HepG2 (cell line): Measurements from ENCODE around the gene LMX1B. TPM values are rescaled to one million over a fixed set of nuclear protein-coding genes. Genes with fewer than 3 reads are reported as not detected.

Source experiments
- ATAC-seq: fragments of 200-7000 bp; cut with Tn5 transposase; 3 replicates; pipeline ENCODE4 v1.9.1; 2020; ENCODE audit warnings: mild to moderate bottlenecking, moderate library complexity
- BruUV-seq: library from RNA; stranded (reverse); fragments of 400-500 nt; replicated peaks from 2 replicates; lab custom pipeline; 2021; lab: Mats Ljungman, UMichigan
- CTCF ChIA-PET: fragments of 300-600 bp; formaldehyde crosslinking; extraction: SDS; loops from one replicate; lab custom pipeline; 2021; ENCODE audit warnings: low total read pairs, inconsistent platforms, low intra/inter-chr PET ratio; lab: Yijun Ruan, JAX
- POLR2A ChIA-PET: fragments of 350-600 bp; sonication (Branson Sonifier 250); formaldehyde crosslinking; loops from one replicate; lab custom pipeline; 2020; ENCODE audit warnings: antibody characterized with exemption, inconsistent platforms; lab: Yijun Ruan, JAX
- DNase-seq: peaks from one replicate; pipeline ENCODE4 v3.0.0-alpha.2; 2015; ENCODE audit warnings: low spot score
- FAIRE-seq: peaks from 3 replicates; lab custom pipeline; 2011; peaks lifted over from hg19 to GRCh38; lab: Jason Lieb, UNC
- H2AFZ ChIP-seq: one replicate; pipeline ENCODE4 v1.6.1; 2011; ENCODE audit warnings: low read length, inconsistent platforms
- H3K27ac ChIP-seq: fragments of 300-600 bp; 3 replicates; pipeline ENCODE4 v1.8.0; 2011; ENCODE audit warnings: mixed run types, mild to moderate bottlenecking, mixed read lengths, low read length, inconsistent platforms; ENCODE audit not compliant: insufficient read depth; ENCODE audit errors: extremely low read length
- H3K27me3 ChIP-seq, 2 experiments: fragments of 200-600 bp in 1 of 2; 2 replicates in 1 of 2; 3 replicates in 1 of 2; pipeline versions ENCODE4 v1.6.0 to v1.8.0; 2011; ENCODE audit warnings: low read length in 2 of 2, mild to moderate bottlenecking in 2 of 2, moderate library complexity in 2 of 2, inconsistent platforms in 1 of 2; ENCODE audit not compliant: insufficient read depth in 2 of 2, control insufficient read depth in 1 of 2
- H3K36me3 ChIP-seq, 2 experiments: fragments of 200-600 bp in 1 of 2; replicated peaks in 1 of 2; 2 replicates in 1 of 2; 3 replicates in 1 of 2; pipeline versions ENCODE4 v1.5.1 to v1.8.0; 2011; ENCODE audit warnings: low read length in 2 of 2, inconsistent platforms in 1 of 2; ENCODE audit not compliant: insufficient read depth in 2 of 2, control insufficient read depth in 1 of 2
- H3K4me1 ChIP-seq: 2 replicates; pipeline ENCODE4 v1.5.1; 2012; ENCODE audit warnings: low read length, inconsistent platforms; ENCODE audit not compliant: insufficient read depth
- H3K4me2 ChIP-seq: 2 replicates; pipeline ENCODE4 v1.6.0; 2011; ENCODE audit warnings: low read depth, low read length, inconsistent platforms
- H3K4me3 ChIP-seq, 3 experiments: fragments of 200-600 bp in 1 of 3; sonication (generic), shearing (Covaris generic) in 1 of 3; replicated peaks in 1 of 3; 2 replicates each; pipeline ENCODE4 v1.5.1; 2011 to 2016; ENCODE audit warnings: low read length in 3 of 3, inconsistent platforms in 2 of 3, low read depth in 2 of 3, mild to moderate bottlenecking in 2 of 3, control low read depth in 1 of 3, mixed read lengths in 1 of 3; ENCODE audit not compliant: insufficient read depth in 1 of 3
- H3K79me2 ChIP-seq: one replicate; pipeline ENCODE4 v1.6.1; 2011; ENCODE audit warnings: low read length, inconsistent platforms; ENCODE audit not compliant: insufficient read depth
- H3K9ac ChIP-seq: 2 replicates; pipeline ENCODE4 v1.6.0; 2011; ENCODE audit warnings: mild to moderate bottlenecking, low read depth, low read length, inconsistent platforms; ENCODE audit not compliant: insufficient read depth
- H3K9me3 ChIP-seq: 2 replicates; pipeline ENCODE4 v1.5.1; 2012; ENCODE audit warnings: mild to moderate bottlenecking, low read length
- H4K20me1 ChIP-seq: 2 replicates; pipeline ENCODE4 v1.6.0; 2011; ENCODE audit warnings: inconsistent platforms, mild to moderate bottlenecking, low read length, moderate library complexity; ENCODE audit not compliant: insufficient read depth
- BHLHE40 ChIP-seq: IDR thresholded peaks from 2 replicates; pipeline ENCODE4 v1.6.1; 2011; ENCODE audit warnings: low read length, improper control_type of control experiment
- FLYWCH1 ChIP-seq: sonication (generic); formaldehyde crosslinking; IDR thresholded peaks from 2 replicates; pipeline ENCODE4 v1.8.1; 2023; ENCODE audit warnings: mild to moderate bottlenecking, missing genetic modification reagents
- JUND ChIP-seq: sonication (generic); formaldehyde crosslinking; IDR thresholded peaks from 2 replicates; pipeline ENCODE4 v1.8.0; 2022; ENCODE audit warnings: mild to moderate bottlenecking, missing genetic modification reagents
- MAZ ChIP-seq, 2 experiments: sonication (generic) in 1 of 2; formaldehyde crosslinking in 1 of 2; IDR thresholded peaks; 2 replicates each; pipeline versions ENCODE4 v1.5.0 to v1.6.1; 2012 to 2020; ENCODE audit warnings: low read depth in 2 of 2, mild to moderate bottlenecking in 2 of 2, borderline replicate concordance in 1 of 2, improper control_type of control experiment in 1 of 2, low read length in 1 of 2, missing genetic modification reagents in 1 of 2, moderate library complexity in 1 of 2
- RARG ChIP-seq: sonication (generic); formaldehyde crosslinking; IDR thresholded peaks from 2 replicates; pipeline ENCODE4 v1.4.0; 2020; ENCODE audit warnings: low read depth, mild to moderate bottlenecking, missing genetic modification reagents
- SRSF1 ChIP-seq: fragments of 200-400 bp; formaldehyde crosslinking; optimal IDR thresholded peaks from 2 replicates; pipeline ENCODE3; 2017; ENCODE audit warnings: mild to moderate bottlenecking, low read depth, low read length, moderate library complexity
- ZKSCAN8 ChIP-seq: IDR thresholded peaks from 2 replicates; pipeline ENCODE4 v1.6.1; 2016; ENCODE audit warnings: borderline replicate concordance, missing genetic modification reagents, missing compliant biosample characterization
- ZNF781 ChIP-seq: sonication (generic); formaldehyde crosslinking; IDR thresholded peaks from 2 replicates; pipeline ENCODE4 v1.5.1; 2020; ENCODE audit warnings: borderline replicate concordance, mild to moderate bottlenecking, missing genetic modification reagents; ENCODE audit errors: not compliant biosample characterization
- ZNF891 ChIP-seq: sonication (generic); formaldehyde crosslinking; IDR thresholded peaks from 2 replicates; pipeline ENCODE4 v1.5.0; 2020; ENCODE audit warnings: mild to moderate bottlenecking, missing genetic modification reagents
- ZSCAN29 ChIP-seq: sonication (generic); formaldehyde crosslinking; conservative IDR thresholded peaks from 2 replicates; pipeline ENCODE4 v1.4.0; 2020; ENCODE audit warnings: mild to moderate bottlenecking, missing genetic modification reagents
- WGBS: methylation state at CpG from one replicate; pipeline ENCODE4 v1.1.6; 2017; ENCODE audit warnings: low lambda C conversion rate; 5-methylcytosine and 5-hydroxymethylcytosine counted together
- in situ Hi-C: cut with HindIII; loops from 2 replicates; pipeline ENCODE4 v1.10.0; 2017; ENCODE audit warnings: low pct_unique_long_range_greater_than_20kb; ENCODE audit not compliant: extremely low pct_ligation_motif_present
- intact Hi-C: fragments of 100-400 bp; cut with micrococcal nuclease; formaldehyde crosslinking; loops from one replicate; pipeline ENCODE4 v1.10.0; 2022; ENCODE audit not compliant: unreplicated experiment
- polyA plus RNA-seq, 8 experiments: library from polyadenylated mRNA; depleted of rRNA in 3 of 8; stranded (reverse) in 7 of 8; unstranded in 1 of 8; fragments of >200 nt; fragmentation: Illumina TruSeq in 4 of 8; extraction: Trizol in 4 of 8; gene quantifications; 2 replicates each; pipeline versions ENCODE4 v1.2.1 to v1.2.3, GENCODE V29; 2011 to 2016; ENCODE audit warnings: low read depth in 4 of 8, missing spikeins in 1 of 8, mixed read lengths in 1 of 8; ENCODE audit not compliant: insufficient read depth in 1 of 8
- total RNA-seq, 5 experiments: library from RNA; depleted of rRNA; stranded (reverse); fragments of >200 nt; fragmentation: Illumina TruSeq; extraction: Trizol; gene quantifications; 2 replicates each; pipeline ENCODE4 v1.2.3, GENCODE V29; 2016; ENCODE audit warnings: low read depth in 1 of 5
- TF ChIP-seq, protein P1 (sequence below): sonication (generic); formaldehyde crosslinking; IDR thresholded peaks from 2 replicates; pipeline ENCODE4 v1.5.0; 2020; ENCODE audit warnings: mild to moderate bottlenecking, missing genetic modification reagents, borderline replicate concordance
- TF ChIP-seq, protein P2 (sequence below): sonication (generic); formaldehyde crosslinking; IDR thresholded peaks from 2 replicates; pipeline ENCODE4 v1.4.0; 2020; ENCODE audit warnings: mild to moderate bottlenecking, missing genetic modification reagents

Gene LMX1B
- total and polyA plus RNA-seq, 2 of the 13 experiments (the other 11 are each of a cell fraction or from before 2014, with no cell fraction given) = not detected

DNA sequence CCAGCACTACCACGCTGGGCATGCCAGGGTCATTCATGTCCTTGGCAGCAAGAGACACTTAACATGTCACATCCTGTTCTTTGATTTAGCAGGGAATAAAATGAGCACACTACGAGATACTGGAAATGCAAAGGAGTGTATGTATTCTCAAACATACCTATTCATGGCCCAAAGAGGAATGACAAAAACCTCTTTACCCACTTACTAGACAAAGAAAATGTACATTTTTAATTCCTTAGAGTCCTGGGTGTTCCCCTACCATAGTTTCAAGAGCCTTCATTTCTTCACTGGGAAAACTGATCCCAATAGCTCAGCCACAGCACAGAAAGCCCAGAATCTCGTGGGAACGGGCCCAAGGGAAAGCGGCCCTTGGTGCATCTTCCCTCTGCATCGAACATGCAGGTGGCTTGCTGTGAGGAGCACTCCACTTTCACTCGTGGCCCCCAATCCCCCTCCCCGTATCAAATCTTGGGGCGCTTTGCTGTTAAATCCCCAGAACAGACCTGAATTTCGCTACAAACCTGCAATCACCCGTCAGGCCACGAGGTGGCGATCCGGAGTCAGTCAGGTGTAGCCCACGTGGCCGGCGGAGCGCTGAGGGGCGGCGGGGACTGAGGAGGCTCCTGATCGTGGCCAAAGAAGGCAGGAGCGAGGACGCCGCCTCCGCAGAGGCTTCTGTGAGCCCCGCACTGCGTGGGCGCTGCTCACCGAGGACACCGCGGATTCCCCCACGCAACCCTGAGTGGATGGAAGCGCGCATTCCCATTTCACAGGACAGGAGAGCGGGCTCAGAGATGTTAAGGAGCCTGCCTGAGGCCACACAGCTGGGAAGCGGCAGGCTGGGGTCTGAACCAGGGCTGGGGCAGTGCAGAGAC, 91.4 kb downstream of the LMX1B start:
- H3K4me2 ChIP-seq = peak overlapping the region; percentile 38; the same call in 1 of the 2 replicates
- WGBS = 27% methylated on average over 17 of the region's 36 CpGs
- in situ Hi-C loops (loop anchor here (5.0 kb wide), 1 partner anchor 77 kb away; no protein-coding TSS in a partner anchor), intact Hi-C loops (loop anchor here (1.0 kb wide), 1 partner anchor 76 kb away; no protein-coding TSS in a partner anchor)
- H3K4me3 ChIP-seq = no peak overlapping the region; a peak in 1 of 6 replicates
- ATAC-seq (peak; percentile 76), DNase-seq (peak; percentile 48), FAIRE-seq (peak; percentile 69)
- H3K79me2 ChIP-seq = no peaks in the 10 kb centered on the region
- ChIA-PET CTCF (interaction anchor here (0.9 to 3.9 kb wide), 3 partner anchors 73 to 79 kb away, joined by 3 to 91 read pairs (median 9); no protein-coding TSS in a partner anchor), POLR2A (interaction anchor here (2.3 kb wide), 1 partner anchor 77 kb away, joined by 8 read pairs; no protein-coding TSS in a partner anchor)
- peaks cover 5% of the 10 kb centered on the region for H3K4me1 ChIP-seq
- no peaks in the 10 kb centered on the region for H3K36me3 ChIP-seq
- no peaks in the 10 kb centered on the region for H3K9me3 ChIP-seq
- H3K27me3 ChIP-seq = peaks cover 9 to 55% of the 10 kb centered on the region in 2 experiments; a peak in 4 of 5 replicates
- H3K27ac ChIP-seq = no peak overlapping the region
- no peak overlapping the region for H2AFZ ChIP-seq
- BruUV-seq = no TSS peak
- no peak overlapping the region for H3K9ac ChIP-seq
- H4K20me1 ChIP-seq = no peaks in the 10 kb centered on the region
- TF ChIP-seq ZNF891 (CRISPR knock-in tag) (no peak), FLYWCH1 (no peak), BHLHE40 (peak; percentile 94), MAZ (IDR thresholded peaks at IDR 0.05; ENCODE audit: borderline replicate concordance, low read depth, low read length) (no peak), MAZ (CRISPR knock-in tag; IDR thresholded peaks at IDR 0.05; ENCODE audit: low read depth) (no peak), SRSF1 (no peak), ZSCAN29 (CRISPR knock-in tag) (no peak), ZKSCAN8 (CRISPR knock-in tag) (no peak), ZNF781 (CRISPR knock-in tag) (no peak), JUND (CRISPR knock-in tag) (0 out of 2 replicates have a peak, but pooled peaks have one; percentile 37), RARG (CRISPR knock-in tag) (no peak)
- TF ChIP-seq, protein P1, sequence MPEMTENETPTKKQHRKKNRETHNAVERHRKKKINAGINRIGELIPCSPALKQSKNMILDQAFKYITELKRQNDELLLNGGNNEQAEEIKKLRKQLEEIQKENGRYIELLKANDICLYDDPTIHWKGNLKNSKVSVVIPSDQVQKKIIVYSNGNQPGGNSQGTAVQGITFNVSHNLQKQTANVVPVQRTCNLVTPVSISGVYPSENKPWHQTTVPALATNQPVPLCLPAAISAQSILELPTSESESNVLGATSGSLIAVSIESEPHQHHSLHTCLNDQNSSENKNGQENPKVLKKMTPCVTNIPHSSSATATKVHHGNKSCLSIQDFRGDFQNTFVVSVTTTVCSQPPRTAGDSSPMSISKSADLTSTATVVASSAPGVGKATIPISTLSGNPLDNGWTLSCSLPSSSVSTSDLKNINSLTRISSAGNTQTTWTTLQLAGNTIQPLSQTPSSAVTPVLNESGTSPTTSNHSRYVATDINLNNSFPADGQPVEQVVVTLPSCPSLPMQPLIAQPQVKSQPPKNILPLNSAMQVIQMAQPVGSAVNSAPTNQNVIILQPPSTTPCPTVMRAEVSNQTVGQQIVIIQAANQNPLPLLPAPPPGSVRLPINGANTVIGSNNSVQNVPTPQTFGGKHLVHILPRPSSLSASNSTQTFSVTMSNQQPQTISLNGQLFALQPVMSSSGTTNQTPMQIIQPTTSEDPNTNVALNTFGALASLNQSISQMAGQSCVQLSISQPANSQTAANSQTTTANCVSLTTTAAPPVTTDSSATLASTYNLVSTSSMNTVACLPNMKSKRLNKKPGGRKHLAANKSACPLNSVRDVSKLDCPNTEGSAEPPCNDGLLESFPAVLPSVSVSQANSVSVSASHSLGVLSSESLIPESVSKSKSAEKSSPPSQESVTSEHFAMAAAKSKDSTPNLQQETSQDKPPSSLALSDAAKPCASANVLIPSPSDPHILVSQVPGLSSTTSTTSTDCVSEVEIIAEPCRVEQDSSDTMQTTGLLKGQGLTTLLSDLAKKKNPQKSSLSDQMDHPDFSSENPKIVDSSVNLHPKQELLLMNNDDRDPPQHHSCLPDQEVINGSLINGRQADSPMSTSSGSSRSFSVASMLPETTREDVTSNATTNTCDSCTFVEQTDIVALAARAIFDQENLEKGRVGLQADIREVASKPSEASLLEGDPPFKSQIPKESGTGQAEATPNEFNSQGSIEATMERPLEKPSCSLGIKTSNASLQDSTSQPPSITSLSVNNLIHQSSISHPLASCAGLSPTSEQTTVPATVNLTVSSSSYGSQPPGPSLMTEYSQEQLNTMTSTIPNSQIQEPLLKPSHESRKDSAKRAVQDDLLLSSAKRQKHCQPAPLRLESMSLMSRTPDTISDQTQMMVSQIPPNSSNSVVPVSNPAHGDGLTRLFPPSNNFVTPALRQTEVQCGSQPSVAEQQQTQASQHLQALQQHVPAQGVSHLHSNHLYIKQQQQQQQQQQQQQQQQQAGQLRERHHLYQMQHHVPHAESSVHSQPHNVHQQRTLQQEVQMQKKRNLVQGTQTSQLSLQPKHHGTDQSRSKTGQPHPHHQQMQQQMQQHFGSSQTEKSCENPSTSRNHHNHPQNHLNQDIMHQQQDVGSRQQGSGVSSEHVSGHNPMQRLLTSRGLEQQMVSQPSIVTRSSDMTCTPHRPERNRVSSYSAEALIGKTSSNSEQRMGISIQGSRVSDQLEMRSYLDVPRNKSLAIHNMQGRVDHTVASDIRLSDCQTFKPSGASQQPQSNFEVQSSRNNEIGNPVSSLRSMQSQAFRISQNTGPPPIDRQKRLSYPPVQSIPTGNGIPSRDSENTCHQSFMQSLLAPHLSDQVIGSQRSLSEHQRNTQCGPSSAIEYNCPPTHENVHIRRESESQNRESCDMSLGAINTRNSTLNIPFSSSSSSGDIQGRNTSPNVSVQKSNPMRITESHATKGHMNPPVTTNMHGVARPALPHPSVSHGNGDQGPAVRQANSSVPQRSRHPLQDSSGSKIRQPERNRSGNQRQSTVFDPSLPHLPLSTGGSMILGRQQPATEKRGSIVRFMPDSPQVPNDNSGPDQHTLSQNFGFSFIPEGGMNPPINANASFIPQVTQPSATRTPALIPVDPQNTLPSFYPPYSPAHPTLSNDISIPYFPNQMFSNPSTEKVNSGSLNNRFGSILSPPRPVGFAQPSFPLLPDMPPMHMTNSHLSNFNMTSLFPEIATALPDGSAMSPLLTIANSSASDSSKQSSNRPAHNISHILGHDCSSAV (CRISPR knock-in tag) = no peak
- TF ChIP-seq, protein P2, sequence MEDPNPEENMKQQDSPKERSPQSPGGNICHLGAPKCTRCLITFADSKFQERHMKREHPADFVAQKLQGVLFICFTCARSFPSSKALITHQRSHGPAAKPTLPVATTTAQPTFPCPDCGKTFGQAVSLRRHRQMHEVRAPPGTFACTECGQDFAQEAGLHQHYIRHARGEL (CRISPR knock-in tag) = no peak
